Right forelimb (tissue), 1 donor: ENCODE results near the gene DAPK1.

Source experiments
- DNase-seq: peaks from one replicate; pipeline ENCODE4 v3.0.0-alpha.2; 2018

Gene DAPK1

DNA sequence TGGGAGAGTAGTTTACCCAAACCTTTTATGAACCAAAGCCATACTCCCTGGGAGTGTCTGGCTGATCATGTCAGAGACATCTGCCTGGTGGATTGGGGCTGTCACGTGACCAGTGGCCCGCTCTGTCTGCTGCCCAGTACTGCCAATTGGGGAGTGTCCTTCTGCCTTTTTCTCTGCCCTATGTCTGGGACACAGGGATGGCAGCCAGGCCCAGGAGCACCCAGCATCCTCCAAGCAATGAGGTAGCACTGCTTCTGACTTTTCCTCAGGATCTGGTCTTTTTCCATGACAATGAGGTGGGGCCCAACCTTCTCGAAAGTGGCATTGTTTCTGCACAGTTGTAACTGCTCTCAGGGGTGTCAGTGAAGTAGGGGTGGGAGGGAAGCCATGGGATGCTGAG is 21.8 kb downstream of the DAPK1 start:
- no peak for DNase-seq

DNA sequence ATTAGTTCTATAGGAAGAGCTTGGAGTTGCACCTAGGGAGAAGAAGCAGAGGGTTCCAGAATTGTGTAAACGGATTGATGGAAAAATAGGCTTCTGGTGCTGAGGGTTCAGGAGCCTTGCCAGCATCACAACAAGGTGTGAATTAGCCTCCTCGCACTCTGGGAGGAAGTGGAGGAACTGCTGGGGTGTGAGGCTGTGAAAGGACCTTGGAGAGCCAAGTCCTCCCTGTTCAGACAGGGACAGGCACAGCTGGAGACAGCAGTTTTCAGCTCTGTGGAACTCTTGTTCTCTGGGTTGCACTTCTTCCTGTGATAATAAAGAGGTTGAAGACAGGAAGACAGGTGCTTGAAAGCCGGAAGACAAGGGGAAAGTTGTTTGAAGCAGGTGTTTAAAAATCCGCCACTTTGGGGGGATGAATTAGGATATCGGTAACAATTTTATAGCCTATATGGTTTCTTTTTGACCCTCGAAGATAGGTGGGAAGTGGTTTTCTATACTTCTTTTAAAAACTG is 22.6 kb downstream of the DAPK1 start:
- no peak for DNase-seq

DNA sequence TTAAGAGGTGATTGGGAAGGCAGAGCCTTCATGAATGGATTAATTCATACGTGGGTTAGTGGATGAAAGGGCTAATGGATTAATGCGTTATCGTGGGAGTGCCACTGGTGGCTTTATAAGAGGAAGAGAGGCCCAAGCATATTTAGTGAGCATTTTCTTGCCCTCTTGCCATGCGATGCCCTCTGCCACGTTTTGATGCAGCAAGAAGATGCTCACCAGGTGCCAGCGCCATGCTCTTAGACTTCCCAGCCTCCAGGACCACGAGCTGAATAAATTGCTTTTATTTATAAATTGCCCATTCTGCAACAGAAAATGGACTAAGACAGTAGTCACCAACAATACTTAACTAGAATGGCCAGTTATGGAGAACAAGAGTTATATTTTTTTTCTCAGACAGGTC is 24.2 kb downstream of the DAPK1 start:
- no peak for DNase-seq

DNA sequence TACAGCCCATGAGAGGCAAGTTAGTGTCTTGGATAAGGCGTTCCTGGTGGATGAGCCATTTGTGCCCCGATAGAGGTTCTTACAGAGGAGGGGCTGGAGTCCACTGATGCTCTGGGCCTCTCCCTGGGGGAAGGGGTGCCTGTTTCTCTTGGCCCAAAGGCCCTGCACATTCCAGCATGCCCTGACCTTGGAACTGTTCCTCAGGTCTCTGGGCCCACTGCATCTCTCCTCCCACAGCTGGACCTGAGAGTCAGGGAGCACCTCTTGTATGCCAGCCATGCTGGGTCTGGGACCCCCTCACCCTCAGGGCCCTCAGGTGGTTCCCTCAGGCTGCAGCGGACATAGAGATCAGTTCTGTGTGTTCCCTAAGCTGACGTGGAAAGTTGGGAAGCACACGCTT is 26.4 kb downstream of the DAPK1 start:
- DNase-seq = no peak

DNA sequence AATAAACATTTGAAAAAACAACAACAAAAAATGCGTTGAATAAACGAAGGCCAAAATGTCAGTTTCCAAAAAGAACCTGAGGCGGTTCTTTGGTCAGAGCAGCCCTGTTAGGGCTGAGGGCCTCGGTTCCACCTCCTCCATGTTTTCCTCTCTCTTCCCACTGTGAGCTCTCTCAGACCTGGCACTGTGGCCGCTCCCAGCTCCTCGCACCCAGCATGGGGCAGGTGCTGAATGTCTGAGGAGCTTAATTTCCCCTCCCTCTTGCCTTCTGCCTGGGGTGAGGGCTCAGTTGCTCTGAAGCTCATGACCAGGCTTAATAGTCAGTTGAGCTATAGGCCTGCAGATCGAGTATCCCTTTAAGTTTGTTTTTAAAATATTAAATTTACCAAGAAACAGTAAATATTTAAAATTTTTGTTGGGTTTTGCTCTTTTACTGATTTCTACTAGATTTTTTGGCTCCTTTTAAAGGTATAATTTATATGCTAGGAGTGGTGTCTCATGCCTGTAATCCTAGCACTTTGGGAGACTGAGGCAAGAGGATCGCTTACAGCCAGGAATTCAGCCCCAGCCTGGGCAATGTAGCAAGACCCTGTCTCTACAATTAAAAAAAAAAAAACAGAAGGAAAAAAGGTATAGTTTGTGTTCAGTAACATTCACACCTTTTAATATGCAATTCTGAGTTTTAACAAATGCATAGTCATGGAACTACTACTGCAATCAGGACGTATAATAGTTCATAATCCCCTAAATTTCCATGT is 28.1 kb downstream of the DAPK1 start:
- DNase-seq = no peak

DNA sequence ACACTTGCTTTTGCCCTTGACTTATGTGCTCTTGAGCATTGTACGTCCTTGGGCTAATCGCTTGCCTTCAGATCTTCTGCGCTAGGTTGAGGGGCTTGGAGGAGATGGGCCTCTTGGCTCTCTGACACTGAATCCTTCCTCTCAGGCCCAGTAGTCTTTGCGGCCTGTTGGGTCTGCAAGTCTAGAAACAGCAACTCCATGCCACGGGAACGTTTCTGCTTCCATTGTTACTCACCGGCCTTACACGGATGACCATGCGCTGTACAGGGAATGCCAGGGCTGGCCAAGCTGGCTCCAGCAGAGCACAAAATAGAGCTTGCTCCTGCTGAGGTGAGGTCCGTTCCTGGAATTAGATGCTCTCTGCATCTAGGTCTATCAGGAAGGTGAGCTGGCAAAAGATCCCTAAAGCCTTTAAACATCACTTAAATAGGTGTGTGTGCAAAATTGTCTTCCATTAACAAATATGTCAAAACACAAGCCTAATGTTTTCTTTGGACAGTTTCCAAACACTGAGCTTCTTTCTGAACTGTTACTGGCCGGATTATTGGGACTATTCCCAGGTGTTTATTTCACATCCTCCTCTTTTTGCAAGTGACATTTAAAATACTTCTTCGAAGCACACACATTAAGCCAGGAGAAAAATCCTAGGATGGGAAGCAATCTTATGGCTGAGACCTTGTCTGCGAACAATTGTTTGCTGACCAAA is 29.7 kb downstream of the DAPK1 start:
- no peak for DNase-seq

DNA sequence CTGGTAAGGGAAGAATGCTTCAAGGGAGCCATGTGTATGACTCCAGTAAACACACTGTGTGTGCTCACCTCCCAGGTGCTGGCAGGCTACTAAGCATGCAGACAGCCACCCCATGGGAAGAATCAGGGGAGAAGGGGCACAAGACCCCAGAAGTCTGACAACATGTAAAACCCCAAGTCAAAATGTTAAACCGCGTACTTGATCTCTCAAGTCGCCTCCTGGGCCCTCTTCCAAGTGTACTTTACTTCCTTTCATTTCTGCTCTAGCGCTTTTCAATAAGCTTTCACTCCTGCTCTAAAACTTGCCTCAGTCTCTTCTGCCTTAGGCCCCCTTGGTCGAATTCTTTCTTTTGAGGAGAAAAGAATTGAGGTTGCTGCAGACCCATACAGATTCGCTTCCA is 31.3 kb downstream of the DAPK1 start:
- DNase-seq = no peak

DNA sequence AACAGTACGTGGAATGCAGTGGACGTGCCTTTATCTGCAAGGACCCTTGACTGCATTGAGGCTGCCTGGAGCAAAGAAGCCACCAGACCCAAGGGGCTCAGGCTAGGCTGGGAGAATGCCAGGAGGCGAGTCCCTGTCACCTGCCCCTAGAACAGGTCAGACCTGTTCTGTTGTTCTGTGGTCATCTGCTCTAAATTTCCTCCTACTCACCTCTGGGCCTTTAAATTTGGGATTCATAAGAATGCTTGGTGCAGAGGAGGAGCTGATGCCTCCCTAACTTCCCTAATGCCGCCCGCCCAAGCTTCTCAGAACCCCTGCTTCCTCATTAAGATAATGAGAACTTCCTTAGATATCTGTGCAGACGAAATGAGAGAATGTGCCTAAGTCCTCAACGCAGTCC is 32.0 kb downstream of the DAPK1 start:
- DNase-seq = no peak

DNA sequence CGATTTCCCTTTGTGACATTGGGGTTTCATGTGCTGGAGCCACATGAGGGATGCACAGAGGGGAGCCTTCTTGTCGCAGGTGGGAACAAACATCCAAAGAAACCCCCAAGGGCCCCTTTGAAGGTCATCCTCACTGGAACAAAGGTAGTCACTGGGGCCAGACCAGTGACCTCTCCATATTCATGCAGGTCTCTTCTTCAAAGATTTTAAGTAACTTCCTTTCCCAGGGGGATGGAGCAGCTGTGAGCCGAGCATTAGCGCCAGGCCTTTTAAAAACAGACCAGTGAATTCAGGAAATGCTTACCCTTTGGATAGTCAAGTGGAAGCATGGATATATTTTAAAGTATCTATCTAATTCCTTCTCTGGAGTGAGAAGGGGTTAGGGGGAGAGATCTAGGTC is 33.0 kb downstream of the DAPK1 start:
- no peak for DNase-seq

DNA sequence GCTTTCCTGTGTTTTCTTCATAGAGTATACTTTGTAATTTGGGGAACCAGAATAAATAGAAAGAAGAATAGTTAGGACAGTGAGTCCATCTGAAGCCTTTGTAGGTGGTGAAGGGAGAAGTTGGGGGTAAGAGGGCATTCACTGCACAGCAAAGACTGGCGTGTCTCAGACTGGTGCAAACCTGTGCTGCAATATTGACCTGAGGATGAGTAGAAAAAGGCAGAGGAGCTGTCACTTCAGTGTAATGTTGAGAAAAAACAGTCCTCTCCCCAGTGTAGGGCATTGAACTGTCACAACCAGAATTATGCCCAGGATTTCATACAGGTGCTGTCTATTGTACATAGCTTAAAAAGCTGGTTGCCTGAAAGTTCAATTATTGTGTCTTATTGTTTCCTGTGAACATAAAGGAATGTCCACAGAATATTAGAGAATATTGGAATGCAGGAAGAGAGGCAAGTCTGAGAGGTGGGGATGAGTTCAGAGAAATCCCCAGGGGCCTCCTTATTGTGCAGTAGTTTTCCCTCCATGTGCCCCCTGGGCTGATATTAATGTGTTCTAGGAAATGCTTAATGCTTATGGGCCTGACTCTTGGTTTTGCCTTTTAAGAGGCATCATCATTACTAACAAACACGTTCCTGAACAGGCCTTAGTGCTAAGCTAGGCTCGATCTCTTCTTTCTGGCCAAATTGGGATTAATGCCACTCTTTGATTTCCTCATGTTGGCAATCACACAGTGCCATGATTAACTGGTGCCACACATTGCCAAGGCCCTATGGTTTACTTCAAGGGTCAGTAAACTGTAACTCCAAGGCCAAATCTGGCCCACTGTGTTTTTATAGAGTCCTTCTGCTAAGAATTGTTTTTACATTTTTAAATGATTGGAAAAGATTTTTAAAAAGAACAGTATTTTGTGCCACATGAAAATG is 34.0 kb downstream of the DAPK1 start:
- no peak for DNase-seq

DNA sequence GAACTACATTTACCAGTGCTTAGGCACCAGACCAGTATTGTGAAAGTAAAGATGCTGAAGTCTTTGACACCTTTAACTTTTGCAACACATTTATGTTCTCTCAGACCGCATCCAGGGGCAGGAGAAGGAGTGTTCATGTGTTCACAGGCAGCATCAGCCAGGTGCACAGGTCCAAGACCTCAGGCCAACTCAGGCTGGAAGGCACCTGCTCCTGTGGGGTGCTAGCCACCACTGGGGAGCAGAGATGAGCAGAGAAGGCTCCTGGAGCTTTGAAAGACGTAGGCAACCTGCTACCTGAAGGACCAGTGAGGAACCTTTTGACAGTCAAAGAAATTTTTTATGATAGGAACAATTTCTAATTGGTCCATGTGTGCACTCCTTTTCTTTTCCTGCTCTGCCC is 35.6 kb downstream of the DAPK1 start:
- DNase-seq = no peak

DNA sequence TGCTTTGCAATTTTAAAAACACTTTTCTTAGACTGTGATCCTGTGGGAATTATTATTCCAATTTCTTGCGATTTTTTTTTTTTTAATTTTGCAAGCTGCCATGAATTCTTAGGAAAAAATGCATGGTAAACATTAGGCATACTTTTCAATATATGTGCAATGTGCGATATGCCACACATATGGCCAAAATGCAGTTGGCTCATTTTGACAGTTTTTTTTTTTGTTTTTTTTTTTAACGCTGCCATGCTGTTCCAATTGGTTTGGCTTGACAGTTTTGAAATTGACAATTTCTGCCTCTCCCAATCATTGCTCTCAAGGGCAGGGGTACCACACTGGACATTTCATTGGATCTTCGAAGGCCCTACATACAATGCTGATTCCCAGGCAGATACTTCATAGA is 36.4 kb downstream of the DAPK1 start:
- no peak for DNase-seq

DNA sequence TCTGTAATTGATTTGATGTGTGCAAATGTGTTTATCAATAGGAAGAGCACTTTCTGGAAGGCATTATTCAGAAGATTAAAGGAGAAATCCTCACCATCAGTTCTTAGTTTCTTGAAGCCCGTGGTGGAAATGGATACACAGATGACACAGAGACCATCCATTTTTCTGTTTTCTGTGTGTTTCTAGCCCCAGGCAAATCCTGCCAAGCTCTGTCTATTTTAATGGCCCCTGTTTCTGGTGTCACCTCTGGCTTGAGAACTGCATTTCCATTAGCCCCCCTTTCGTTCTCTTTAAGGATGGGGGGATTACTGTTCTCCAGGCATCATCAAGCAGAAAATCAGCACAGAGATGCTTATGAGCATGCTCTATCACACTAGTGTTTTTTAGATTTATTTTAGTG is 37.3 kb downstream of the DAPK1 start:
- no peak for DNase-seq

DNA sequence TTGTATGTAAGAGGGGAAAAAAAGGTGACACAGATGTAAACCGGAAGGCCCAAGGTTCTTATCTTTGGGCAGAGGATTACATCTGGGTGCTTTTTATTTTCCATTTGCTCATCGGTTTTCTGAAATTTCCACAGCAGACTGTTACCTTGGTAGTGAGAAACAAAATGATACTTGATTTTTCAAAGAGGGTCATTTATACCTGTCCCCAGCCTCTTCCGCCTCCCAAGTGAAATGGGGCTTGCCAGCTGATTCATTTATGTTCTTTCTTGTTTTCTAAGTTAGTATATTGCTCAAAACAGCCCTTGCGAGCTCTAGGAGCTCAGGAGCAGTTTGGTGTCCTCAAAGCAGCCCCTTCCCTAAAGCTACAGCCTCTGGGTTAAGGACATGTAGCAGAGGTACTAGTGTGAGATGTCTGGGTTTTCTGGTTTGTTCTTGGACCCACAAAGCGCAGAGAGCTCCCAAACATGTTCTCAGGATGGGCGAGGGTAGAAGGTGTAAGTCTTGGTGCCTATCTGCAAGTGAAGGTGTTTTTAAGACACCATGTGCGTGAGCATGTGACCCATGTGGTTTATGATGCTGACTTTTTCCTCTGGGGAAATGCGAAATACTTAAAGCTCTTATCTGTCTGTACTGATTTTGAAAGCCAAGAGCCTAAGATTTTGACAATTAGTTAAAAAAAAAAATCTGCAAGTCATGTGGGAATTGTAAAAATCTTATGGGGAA is 38.3 kb downstream of the DAPK1 start:
- no peak for DNase-seq

DNA sequence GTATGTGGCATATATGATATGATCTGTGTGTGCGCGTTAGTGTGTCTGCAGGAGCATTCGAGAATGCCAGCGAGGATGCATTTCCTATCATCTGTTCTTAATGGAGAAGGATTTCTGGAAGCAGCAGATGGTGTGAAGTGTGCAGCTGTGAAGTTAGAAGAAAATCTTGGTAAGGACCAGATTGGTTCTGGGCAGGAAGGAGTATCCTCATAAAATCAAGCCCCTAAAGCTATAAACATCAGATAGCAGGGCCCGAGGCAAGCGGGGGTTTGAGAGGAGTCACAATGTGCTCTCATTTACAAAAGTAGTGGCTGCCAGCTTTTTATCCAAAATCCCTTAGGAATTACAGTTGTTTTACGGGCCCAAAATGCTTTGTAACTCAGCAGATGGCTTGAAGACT is 40.0 kb downstream of the DAPK1 start:
- DNase-seq = no peak

DNA sequence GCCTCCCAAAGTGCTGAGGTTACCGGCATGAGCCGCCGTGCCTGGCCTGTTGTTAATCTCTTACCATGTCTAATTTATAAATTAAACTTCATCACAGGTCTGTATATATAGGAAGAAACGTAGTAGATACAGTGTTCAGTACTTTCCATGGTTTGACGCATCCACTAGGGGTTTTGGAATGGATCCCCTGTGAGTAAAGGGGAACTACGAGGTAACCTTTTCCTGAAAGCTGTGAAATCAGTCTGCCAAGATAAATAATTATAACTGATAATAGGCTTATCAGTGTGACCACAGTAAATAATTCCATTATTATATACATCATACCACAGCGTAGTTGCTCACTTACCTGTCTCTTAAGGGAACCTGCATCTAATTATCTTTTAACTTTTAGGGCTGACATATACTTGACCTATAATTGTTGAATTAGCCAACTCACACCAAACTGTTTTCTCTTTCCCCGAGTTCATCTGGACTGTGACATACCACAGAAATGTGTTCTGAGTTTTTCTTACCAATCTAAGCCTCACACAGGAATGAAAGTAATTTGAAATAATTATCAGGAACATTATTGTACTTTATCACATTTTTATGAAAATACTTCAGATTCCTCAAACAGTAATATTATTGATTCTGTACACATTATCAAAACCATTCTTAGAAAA is 42.9 kb downstream of the DAPK1 start:
- DNase-seq = no peak

DNA sequence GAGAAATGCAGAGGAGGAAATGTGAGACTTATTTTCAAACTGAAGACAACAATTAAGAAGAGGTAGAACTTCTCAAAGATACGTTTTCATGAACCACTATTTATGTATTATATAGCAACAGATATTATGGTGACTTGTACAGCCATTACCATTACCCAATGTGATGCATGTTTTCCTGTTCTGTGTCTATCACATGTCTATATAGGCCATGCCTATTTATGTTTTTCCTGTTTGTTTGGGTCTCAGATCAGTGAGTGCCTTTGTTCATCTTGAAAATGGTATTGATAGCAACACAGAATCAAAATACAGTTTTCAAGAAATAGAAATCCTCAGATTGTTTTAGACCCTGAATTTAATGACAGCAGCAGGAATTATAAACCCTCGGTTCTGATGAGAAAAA is 44.0 kb downstream of the DAPK1 start:
- no peak for DNase-seq

DNA sequence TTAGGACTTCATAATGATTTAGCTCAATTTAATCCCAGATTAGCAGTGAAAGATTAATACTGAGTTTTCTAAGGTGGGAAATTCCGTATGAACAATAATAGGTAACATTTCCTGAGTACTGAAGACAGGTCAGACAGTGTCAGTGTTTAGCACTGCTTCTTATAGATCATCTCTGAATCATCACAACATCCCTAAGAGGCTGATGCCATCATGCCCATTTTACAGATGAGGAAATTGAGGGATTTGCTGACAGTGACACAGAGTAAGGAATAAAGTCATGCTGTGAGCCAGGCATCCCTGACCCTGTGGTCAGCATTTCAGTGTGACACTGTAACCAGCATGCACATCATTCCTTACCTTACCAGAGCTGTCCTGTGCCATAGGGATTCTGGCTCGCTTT is 44.5 kb downstream of the DAPK1 start:
- DNase-seq = no peak

DNA sequence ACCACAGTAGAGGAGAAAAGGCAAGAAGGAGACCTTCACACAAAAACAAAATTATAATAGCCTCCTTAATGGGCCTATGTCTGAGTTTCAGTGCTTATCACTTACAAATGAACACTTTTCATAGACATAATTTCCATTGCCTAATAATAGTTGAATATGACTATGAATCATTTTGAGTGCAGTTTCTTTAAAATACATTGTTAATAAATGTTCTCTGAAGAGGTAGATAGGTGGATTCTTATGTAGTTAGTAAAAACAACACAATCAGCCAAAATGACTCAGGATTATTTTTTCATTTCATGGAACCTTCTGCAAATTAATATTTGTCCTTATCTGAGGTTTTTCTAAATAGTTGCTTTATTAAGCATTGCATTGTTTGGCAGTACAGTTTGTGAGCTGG is 45.6 kb downstream of the DAPK1 start:
- no peak for DNase-seq

DNA sequence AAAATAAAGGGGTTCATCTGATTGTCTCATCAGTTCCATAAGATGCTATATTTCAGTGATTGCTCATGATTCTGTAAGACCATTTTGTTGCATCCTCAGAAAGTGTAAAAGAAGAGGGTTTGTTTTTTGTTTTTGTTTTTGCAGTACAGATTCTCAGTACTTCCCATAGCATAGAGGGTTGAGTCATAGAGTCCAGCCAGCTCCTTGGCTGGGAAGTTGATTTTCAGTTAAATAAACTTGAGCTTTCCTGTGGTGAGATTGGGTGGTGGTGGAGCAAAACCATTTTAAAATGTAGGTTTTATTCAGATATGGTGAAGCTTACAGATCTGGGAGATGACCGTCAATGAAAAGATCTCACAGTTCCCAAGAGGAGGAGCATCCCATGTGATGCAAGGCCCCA is 48.2 kb downstream of the DAPK1 start:
- DNase-seq = no peak

DNA sequence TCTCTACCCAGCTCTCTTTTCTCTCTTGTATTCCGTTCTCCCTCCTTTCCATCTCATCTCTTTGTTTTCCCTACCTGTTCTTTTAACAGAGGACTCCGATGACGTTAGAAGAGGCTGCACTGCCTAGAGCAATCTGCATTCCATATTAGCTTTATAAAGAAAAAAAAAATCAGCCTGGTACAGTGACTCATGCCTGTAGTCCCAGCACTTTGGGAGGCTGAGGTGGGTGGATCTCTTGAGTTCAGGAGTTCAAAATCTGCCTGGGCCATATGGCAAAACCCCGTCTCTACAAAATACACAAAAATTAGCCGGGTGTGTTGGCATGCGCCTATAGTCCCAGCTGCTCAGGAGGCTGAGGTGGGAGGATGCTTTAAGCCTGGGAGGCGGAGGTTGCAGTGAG is 49.0 kb downstream of the DAPK1 start:
- no peak for DNase-seq

DNA sequence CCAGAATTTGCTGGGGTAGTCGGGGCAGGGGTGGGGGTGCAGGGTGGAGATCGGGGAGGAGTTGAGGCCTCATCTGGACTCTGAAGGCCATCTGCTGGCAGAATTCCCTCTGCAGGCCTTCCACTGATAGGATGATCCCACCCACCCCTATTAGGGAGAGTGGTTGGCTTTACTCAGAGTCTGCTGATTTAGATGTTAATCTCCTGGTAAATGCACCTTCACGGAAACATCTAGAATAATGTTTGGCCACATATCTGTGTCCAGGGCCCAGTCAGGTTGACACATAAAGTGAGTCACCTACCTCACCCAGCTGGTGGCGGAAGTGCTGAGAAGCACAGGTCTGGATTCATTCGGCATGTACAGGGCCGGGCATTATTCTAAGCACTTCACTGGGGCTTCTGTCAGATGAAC is 50.0 kb downstream of the DAPK1 start:
- DNase-seq = no peak
